ENCODE results near the gene KLHL40.

DNA sequence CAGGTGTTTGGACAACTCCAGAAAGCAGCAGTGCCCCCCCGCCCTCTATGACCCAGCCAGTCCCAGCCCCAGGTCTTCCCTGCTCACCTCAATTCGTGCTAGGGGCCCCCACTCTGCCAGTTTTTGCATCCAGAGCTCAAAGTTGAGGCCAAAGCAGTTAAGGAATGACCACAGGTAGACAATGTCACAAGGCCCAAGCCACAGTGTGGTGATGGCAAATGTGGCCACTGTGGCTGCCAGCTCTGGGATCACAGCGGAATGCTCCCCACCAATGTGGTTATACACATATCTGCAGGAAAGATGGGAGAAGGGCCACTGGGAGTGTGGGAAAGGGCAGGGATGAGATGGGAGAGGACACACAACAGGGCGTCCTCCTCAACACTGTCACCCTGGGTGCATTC is 8.2 kb downstream of the KLHL40 start:
- no peak for TF ChIP-seq CTCF (IDR thresholded peaks at IDR 0.05; ENCODE audit: borderline replicate concordance, extremely low read depth, low read length, poor library complexity, severe bottlenecking)
- no peak for TF ChIP-seq EZH2 (IDR thresholded peaks at IDR 0.05; ENCODE audit: borderline replicate concordance, low read depth, low read length, severe bottlenecking)

Measured in DND-41 (cell line).